GM23338 (cell line): ENCODE measurements around the gene ZNF579. TPM values are rescaled to one million over a fixed set of nuclear protein-coding genes. Genes with fewer than 3 reads are reported as not detected.

Source experiments
- CREB1 ChIP-seq: fragments of 250-450 bp; sonication (Bioruptor Pico); IDR thresholded peaks from 2 replicates; pipeline ENCODE4 v1.5.0; 2020; ENCODE audit warnings: low read depth, mild to moderate bottlenecking, moderate library complexity
- ZNF114 ChIP-seq: fragments of 250-450 bp; sonication (Bioruptor Pico); IDR thresholded peaks from 2 replicates; pipeline ENCODE4 v1.5.0; 2020; ENCODE audit warnings: mild to moderate bottlenecking, moderate library complexity
- polyA plus RNA-seq: library from polyadenylated mRNA; unstranded; fragments of >200 nt; fragmentation: Nextera tagmentation; extraction: Ambion mirVana; gene quantifications from 2 replicates; pipeline ENCODE4 v1.2.1, GENCODE V29; 2016
- total RNA-seq: library from RNA; depleted of rRNA; stranded (reverse); fragments of >200 nt; shearing (Covaris generic); gene quantifications from 2 replicates; pipeline ENCODE4 v1.2.3, GENCODE V29; 2014
- TF ChIP-seq, protein P1 (sequence below): fragments of 250-450 bp; sonication (Bioruptor Pico); IDR thresholded peaks from 2 replicates; pipeline ENCODE4 v1.5.0; 2020; ENCODE audit warnings: mild to moderate bottlenecking, moderate library complexity
- TF ChIP-seq, protein P2 (sequence below): IDR thresholded peaks from one replicate; pipeline ENCODE4 v1.6.1; 2018; ENCODE audit warnings: antibody characterized with exemption; ENCODE audit not compliant: unreplicated experiment
- TF ChIP-seq, protein P3 (sequence below), 2 experiments: fragments of 200-600 bp in 1 of 2; sonication (generic) in 1 of 2; conservative IDR thresholded peaks; 2 replicates each; pipeline versions ENCODE4 v1.5.1 to v1.6.1; 2016 to 2017; ENCODE audit warnings: antibody characterized with exemption in 2 of 2, low read depth in 2 of 2, mild to moderate bottlenecking in 2 of 2, moderate library complexity in 1 of 2

ZNF579 gene
- total and polyA plus RNA-seq, 2 experiments from 2014 or later = 7.3 to 12.2 TPM

DNA sequence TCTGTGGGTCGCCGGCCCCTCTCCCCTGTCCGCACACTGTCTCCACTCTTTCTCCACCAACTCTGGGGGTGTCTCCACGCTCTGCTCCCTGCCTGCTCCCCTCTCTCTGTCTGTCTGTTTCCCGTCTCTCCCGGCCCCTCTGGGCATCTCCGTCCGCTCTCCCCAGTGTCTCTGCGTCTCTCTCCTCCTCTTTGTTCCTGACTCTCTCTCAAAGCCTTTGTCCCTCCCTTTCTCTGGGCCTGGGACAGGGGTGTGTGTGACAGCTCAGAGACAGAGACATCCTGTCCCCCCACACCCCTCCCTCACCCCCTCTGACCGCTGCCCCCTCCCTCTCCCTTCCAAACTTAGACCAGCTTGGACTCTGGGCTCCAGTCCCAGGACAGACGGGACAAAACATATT is 34.6 kb downstream of the ZNF579 start (continued):
- TF ChIP-seq, protein P1, sequence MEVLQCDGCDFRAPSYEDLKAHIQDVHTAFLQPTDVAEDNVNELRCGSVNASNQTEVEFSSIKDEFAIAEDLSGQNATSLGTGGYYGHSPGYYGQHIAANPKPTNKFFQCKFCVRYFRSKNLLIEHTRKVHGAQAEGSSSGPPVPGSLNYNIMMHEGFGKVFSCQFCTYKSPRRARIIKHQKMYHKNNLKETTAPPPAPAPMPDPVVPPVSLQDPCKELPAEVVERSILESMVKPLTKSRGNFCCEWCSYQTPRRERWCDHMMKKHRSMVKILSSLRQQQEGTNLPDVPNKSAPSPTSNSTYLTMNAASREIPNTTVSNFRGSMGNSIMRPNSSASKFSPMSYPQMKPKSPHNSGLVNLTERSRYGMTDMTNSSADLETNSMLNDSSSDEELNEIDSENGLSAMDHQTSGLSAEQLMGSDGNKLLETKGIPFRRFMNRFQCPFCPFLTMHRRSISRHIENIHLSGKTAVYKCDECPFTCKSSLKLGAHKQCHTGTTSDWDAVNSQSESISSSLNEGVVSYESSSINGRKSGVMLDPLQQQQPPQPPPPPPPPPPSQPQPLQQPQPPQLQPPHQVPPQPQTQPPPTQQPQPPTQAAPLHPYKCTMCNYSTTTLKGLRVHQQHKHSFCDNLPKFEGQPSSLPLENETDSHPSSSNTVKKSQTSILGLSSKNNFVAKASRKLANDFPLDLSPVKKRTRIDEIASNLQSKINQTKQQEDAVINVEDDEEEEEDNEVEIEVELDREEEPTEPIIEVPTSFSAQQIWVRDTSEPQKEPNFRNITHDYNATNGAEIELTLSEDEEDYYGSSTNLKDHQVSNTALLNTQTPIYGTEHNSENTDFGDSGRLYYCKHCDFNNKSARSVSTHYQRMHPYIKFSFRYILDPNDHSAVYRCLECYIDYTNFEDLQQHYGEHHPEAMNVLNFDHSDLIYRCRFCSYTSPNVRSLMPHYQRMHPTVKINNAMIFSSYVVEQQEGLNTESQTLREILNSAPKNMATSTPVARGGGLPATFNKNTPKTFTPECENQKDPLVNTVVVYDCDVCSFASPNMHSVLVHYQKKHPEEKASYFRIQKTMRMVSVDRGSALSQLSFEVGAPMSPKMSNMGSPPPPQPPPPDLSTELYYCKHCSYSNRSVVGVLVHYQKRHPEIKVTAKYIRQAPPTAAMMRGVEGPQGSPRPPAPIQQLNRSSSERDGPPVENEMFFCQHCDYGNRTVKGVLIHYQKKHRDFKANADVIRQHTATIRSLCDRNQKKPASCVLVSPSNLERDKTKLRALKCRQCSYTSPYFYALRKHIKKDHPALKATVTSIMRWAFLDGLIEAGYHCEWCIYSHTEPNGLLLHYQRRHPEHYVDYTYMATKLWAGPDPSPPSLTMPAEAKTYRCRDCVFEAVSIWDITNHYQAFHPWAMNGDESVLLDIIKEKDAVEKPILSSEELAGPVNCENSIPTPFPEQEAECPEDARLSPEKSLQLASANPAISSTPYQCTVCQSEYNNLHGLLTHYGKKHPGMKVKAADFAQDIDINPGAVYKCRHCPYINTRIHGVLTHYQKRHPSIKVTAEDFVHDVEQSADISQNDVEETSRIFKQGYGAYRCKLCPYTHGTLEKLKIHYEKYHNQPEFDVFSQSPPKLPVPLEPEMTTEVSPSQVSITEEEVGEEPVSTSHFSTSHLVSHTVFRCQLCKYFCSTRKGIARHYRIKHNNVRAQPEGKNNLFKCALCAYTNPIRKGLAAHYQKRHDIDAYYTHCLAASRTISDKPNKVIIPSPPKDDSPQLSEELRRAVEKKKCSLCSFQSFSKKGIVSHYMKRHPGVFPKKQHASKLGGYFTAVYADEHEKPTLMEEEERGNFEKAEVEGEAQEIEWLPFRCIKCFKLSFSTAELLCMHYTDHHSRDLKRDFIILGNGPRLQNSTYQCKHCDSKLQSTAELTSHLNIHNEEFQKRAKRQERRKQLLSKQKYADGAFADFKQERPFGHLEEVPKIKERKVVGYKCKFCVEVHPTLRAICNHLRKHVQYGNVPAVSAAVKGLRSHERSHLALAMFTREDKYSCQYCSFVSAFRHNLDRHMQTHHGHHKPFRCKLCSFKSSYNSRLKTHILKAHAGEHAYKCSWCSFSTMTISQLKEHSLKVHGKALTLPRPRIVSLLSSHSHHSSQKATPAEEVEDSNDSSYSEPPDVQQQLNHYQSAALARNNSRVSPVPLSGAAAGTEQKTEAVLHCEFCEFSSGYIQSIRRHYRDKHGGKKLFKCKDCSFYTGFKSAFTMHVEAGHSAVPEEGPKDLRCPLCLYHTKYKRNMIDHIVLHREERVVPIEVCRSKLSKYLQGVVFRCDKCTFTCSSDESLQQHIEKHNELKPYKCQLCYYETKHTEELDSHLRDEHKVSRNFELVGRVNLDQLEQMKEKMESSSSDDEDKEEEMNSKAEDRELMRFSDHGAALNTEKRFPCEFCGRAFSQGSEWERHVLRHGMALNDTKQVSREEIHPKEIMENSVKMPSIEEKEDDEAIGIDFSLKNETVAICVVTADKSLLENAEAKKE (CRISPR knock-in tag) = no peak
- no peak for TF ChIP-seq ZNF114 (CRISPR knock-in tag)
- TF ChIP-seq, protein P2, sequence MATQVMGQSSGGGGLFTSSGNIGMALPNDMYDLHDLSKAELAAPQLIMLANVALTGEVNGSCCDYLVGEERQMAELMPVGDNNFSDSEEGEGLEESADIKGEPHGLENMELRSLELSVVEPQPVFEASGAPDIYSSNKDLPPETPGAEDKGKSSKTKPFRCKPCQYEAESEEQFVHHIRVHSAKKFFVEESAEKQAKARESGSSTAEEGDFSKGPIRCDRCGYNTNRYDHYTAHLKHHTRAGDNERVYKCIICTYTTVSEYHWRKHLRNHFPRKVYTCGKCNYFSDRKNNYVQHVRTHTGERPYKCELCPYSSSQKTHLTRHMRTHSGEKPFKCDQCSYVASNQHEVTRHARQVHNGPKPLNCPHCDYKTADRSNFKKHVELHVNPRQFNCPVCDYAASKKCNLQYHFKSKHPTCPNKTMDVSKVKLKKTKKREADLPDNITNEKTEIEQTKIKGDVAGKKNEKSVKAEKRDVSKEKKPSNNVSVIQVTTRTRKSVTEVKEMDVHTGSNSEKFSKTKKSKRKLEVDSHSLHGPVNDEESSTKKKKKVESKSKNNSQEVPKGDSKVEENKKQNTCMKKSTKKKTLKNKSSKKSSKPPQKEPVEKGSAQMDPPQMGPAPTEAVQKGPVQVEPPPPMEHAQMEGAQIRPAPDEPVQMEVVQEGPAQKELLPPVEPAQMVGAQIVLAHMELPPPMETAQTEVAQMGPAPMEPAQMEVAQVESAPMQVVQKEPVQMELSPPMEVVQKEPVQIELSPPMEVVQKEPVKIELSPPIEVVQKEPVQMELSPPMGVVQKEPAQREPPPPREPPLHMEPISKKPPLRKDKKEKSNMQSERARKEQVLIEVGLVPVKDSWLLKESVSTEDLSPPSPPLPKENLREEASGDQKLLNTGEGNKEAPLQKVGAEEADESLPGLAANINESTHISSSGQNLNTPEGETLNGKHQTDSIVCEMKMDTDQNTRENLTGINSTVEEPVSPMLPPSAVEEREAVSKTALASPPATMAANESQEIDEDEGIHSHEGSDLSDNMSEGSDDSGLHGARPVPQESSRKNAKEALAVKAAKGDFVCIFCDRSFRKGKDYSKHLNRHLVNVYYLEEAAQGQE = no peak
- TF ChIP-seq CREB1 (CRISPR knock-in tag) = no peak
- TF ChIP-seq, protein P3, sequence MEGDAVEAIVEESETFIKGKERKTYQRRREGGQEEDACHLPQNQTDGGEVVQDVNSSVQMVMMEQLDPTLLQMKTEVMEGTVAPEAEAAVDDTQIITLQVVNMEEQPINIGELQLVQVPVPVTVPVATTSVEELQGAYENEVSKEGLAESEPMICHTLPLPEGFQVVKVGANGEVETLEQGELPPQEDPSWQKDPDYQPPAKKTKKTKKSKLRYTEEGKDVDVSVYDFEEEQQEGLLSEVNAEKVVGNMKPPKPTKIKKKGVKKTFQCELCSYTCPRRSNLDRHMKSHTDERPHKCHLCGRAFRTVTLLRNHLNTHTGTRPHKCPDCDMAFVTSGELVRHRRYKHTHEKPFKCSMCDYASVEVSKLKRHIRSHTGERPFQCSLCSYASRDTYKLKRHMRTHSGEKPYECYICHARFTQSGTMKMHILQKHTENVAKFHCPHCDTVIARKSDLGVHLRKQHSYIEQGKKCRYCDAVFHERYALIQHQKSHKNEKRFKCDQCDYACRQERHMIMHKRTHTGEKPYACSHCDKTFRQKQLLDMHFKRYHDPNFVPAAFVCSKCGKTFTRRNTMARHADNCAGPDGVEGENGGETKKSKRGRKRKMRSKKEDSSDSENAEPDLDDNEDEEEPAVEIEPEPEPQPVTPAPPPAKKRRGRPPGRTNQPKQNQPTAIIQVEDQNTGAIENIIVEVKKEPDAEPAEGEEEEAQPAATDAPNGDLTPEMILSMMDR (conservative IDR thresholded peaks at IDR 0.05; ENCODE audit: low read depth in 2 of 2) = no peak
